GM18505 (cell line): Measurements from ENCODE around the gene TEX19.

Source experiments
- ATAC-seq: cut with Tn5 transposase; IDR thresholded peaks from one replicate; pipeline ENCODE4 v1.9.1; 2021; ENCODE audit not compliant: unreplicated experiment
- POLR2A ChIP-seq: IDR thresholded peaks from 4 replicates; pipeline ENCODE4 v1.6.1; 2011; ENCODE audit warnings: borderline replicate concordance; ENCODE audit not compliant: insufficient read depth, insufficient read length; ENCODE audit errors: extremely low read depth

TEX19 gene, protein sequence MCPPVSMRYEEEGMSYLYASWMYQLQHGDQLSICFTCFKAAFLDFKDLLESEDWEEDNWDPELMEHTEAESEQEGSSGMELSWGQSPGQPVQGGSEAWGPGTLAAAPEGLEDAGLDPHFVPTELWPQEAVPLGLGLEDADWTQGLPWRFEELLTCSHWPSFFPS

DNA sequence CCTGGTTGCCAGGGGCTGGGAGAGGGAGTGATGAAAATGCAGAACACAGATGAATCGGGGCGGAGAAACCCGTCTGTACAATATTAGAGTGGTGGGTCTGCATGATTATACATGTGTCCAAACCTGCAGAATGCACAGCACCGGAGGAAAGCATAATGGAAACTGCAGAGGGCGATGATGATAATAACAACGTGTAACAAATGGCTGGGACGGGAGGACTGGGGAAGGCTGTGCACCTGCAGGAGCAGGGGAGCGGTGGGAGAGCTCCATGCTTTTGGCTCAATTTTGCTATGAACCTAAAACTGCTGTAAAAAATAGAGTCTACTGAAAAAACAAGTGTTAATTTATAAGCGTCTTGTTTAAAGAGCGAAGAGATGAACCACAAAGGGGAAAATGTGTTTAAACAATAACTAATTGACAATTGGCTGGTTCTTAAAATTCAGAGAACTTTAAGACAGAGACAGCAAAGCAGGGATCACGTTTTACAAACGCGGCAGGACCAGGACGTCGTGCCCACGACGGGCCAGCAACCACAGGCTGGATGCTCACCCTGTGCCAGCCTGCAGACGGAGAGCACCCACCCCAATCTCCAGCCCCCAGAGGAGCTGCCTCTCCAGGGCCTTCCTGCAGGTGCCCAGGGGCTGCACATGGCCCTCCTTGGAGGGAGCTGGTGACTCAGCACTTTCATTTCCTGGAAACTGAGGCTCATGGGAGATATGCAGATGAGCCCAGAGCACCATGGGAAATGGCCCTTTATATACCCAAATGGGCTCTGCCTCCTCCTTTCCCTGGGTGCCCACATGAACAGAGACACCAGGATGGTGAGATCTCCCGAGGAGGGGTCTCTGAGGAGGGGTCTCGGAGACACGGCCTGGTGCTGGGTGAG lies at the start of gene TEX19:
TEX19 (plus strand) TSS at position 783 of the 886 bp plus-strand sequence. CDS start 2,904 bp downstream, outside the sequence.
- no peak for TF ChIP-seq POLR2A

DNA sequence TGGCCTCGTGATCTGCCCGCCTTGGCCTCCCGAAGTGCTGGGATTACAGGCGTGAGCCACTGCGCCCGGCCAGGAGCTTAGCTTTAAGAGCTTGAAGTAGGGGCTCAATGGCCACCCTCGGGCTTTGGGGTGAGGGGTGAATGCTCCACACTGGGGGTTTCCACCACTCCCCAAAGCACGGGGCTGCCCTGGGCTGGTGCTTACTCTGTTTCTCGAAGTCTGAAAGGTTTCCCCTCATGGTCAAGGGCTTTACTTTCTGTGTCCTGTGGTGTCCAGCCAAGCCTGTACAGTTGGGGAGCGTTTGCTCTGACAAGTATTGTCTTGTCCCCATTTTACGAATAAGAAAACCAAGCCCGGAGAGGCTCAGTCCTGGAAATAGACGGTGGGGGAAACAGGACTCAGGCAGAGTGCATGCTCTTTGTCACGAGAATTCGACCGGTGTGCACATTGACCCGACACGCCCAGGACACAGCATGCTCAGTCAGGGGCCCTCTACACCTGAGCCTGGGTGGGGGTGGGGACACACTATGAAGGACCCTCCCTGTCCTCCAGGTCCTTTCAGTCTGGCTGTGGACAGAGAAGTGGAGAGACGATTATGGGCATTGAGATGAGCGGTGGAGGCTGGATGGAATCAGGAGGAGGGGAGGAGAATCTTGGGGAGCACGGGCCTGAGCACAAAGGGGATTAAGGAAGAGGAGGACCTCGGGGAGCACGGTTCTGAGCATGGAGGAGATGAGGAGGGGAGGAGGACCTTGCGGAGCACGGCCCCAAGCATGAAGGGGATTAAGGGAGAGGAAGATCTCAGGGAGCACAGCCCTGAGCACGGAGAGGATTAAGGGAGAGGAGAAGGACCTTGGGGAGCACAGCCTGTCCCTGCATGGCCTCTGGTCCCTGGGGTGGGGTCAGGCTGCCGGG lies 49.1 kb upstream of the TEX19 start:
- TF ChIP-seq POLR2A, result no peak
- no peak for ATAC-seq

More for the DNA sequence above, at the start of gene TEX19:
- ATAC-seq, result no peak

DNA sequence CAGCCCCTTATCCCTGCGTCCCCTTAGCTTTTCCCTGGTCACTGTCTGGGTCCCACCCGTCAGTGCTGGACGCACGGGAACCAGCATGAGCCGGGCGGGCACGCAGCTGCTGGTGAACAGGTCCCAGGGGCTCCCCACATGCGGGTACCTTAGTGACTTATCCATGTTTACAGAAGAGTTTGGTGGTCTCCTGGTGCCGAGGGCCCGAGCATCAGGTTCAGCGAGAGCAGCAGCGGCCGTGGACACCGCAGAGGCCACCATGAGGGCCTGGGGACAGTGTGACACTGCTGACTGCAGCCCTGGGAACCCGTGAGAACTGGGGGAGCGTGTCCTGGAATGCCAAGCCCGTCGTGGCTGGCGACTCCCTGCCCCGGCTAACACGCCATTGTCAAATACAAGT lies 48.2 kb upstream of the TEX19 start:
- TF ChIP-seq POLR2A, result no peak
- no peak for ATAC-seq

DNA sequence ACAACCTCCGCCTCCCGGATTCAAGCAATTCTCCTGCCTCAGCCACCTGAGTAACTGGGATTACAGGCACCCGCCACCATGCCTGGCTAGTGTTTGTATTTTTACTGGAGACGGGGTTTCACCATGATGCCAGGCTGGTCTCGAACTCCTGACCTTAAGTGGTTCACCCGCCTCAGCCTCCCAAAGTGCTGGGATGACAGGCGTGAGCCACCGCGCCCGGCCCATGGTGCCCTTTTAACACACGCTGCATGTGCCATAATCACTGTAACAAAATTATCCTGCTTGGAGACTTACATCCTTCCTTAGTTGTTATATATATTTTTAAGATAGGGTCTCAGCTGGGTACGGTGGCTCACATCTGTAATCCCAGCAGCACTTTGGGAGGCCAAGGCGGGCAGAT lies 47.1 kb upstream of the TEX19 start:
- no peak for ATAC-seq
- TF ChIP-seq POLR2A, result no peak

DNA sequence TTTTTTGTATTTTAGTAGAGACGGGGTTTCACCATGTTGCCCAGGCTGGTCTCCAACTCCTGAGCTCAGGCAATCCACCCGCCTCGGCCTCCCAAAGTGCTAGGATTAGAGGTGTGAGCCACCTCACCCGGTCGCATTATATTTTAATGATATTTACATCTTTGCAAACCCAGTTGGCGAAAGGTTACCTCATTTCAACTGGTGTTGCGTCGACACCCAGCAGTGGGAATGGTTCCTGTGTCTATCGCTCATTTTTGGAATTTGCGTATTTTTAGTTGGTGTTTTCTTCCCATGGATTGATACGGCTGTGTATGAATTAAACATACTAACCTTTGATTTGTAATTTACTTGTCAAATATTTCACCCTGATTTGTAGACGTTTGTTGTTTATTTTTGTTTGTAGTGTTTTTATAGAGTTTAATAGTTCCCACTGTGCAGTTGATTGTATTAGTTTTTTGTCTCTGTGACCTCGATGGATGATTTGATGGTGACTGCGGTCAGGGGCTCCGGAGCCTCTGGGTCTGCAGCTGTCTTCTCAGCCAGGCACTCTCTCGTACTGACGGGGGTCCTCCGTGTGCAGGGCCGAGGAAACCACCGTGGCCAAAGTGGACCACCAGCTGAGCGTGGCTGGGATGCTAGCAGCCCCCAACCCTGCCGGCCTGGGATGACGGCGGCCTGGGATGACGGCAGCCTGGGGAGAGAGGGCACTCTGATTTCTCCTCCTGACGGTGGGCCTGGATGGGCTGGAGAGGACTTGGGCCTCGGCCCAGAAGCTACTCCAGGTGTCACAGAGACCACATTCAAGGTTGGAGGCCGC lies 45.6 kb upstream of the TEX19 start:
- TF ChIP-seq POLR2A, result no peak
- ATAC-seq, result no peak

DNA sequence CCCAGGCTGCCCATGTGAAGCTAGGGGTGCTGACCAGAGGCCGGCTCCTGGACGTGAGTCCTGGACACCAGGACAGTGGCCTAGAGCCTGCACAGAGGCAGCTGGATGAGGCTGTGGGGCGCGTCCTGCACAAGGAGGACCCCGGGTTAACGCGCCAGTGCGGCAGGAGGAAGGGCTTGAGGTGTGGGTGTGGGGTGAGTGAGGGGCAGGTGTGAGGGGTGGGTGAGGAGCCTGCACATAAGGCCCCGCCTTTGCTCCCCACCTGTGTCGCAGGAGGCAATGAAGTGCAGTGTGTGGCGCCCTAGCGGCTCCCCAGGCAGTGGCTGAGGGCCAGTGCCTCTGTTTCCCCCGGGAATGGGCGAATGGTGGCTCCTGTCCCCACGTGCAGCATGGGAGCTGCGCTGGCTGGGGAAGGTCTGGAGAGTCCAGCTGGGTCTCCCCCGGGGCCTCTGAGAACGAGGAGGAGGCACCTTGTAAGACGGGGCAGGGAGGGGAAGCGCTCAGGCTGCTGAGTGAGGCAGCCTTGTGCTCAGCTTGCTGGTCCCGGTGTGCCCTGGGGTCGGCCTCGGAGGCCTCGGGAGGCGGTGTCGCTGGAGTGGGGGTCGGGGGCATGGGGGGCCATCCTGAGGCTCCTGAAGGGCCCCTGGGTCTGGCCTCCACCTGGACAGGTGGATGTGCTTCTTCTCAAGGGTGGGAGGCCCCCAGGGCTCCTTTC lies 44.9 kb upstream of the TEX19 start:
- no peak for ATAC-seq
- no peak for TF ChIP-seq POLR2A

DNA sequence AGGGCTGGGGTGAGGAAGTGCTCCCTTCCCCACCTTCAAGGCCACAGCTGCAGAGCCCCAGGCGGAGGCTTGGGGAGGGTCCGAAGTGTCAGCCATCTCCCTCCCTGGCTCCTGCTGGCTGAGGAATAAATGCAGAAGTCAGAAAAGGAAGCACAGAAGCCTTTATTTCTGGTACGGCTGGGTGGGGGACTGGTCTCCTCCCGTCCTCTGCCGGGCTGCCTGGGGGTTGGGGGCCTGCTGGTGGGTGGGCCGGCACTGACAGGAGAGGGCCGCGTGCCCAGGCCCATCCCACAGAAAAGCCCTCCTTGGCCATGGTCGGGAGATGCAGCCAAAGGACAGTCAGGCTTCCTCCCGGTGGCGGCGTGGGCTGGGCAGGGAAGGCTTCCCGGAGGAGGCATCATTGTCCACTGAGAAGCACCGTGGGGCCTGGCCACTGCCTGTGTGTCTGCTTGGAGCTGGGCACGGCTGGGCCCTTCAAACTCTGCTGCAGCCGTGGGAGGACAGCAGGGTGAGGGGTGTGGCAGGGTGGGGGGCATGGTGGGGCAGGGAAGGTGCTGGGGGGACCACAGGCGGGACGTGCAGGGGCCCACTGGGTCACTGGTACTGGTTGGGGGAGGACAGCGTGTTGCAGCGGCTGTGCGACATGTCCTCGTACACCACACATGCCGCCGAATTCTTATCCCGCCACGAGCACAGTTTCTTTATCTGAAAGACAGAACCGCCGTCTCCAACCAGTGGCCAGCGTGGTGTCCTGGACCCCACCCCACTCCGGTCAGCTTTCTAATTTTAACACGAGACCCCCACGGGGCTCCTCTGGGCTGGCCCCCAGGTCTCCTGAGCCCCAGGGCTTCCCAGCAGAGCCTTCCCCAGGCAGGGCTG lies 44.1 kb upstream of the TEX19 start:
- TF ChIP-seq POLR2A, result no peak
- ATAC-seq, result no peak

DNA sequence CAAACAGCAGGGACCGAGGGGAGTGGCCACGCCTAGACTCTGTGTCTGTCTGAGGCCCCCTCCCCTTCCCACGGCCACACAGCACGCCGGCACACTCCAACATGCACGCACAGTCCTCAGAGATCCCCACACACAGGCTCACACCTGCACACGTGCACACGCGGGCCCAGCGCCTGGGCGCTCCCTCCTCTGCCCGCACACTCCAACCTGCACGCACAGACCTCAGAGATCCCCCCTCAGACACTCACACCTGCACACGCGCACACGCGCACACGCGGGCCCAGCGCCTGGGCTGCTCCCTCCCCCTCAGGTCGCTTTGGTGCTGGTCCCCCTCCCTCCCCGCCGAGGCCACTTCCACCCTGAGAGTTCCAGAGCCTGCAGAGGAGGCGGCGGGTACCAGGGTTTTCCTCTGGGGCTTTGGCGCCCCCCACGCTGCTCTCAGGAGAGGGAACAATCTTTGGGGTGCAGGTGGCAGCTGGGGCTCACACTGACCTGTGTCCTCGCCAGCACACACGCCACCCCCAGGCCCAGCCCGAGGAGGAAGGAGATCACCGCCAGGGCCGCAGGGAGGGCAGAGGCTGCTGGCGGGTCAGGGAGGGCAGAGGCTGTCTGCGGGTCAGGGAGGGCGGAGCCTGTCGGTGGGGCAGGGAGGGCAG lies 43.2 kb upstream of the TEX19 start:
- no peak for ATAC-seq
- no peak for TF ChIP-seq POLR2A

DNA sequence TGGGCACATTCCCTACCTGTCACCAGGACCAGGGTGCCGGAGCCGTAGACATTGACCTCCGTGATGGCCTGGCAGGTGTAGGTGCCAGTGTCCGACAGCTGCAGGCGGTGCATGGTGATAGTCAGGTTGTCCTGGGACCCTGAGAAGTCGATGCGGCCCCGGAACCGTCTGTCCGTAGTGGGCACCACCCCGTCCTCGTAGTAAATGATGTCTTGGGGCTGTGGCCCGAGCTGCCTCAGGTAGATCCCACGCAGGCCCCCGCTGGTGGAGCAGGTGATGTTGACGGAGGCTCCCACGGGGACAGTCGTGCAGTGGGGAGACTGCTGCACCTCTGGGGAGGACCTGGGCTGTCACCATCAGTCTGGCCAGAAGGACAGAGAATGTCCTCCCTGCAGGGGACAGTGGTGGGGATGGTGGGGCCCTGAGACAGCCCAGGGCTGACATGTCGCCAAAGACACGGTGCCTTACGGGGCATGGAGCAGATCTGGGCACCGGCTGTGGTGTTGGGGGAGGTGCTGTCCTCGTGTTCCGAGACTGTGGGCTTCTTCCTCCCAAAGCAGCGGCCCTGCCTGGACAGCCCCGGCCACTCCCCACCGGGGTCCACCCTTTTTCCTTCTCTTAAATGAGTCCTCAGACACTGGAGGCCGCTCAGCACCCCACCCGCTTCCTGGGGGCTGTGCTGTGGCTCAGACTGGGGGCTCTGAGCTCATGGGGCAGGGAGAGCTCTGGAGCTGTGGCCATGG lies 42.2 kb upstream of the TEX19 start:
- no peak for TF ChIP-seq POLR2A
- no peak for ATAC-seq
